Colon (tissue), 2 donors: ENCODE results near the gene TLCD5.

ENCODE experiments used
- FAIRE-seq: peaks from 2 replicates; lab custom pipeline; 2012; peaks lifted over from hg19 to GRCh38; lab: Jason Lieb, UNC
- donor health status: control.
- donor health status: control.

Gene TLCD5

GRCh38 chr11:120324932-120325810 lies at the start of gene TLCD5:
TSS of gene TLCD5 (plus strand) at chr11:120325299. CDS start at chr11:120327442, 2,143 bp downstream.
- no peak for FAIRE-seq

DNA sequence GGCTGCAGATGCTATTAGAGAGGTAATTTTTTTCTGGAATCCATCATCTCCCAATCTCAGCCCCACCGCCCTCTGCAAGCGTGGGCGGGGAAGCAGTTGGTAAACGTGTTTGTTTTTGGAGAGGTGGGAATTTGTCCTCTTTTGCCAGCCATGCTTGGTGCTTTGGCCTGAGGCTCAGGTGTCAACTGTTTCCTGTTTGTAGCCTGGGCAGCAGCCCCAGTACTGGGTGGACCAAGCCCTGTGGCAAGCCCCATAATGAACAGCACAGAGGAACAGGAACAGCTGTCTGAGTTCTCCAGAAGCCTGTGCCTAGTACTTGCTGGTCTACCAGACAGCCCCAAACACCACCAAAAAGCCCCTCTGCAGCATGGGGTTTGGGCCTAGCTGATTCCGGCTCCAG lies 45.6 kb upstream of the TLCD5 start:
- FAIRE-seq = no peak

GRCh38 chr11:120280600-120281051 lies 44.5 kb upstream of the TLCD5 start:
- FAIRE-seq = no peak

- no peak for FAIRE-seq
Observed at GRCh38 chr11:120281143-120281795, 43.8 kb upstream of the TLCD5 start.

DNA sequence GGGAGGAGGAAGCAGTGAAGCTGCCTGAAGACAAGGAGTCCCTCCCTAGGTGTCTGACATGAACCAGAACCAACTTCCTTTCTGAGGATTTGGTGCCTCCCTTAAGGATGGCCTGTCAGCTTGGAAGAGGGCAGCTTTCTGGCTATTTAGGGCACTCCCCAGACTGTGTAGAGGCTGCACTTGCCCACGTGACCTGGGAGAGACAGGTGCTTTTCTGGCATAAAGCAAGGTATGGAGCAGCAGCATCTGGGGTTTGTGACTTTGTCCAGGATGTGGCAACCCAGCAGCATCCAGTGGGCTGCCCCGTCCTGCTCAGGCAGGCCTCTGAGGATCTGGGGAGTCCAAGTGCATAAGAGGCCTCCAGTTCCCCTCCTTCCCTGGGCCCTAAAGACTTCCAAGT lies 42.0 kb upstream of the TLCD5 start:
- no peak for FAIRE-seq

DNA sequence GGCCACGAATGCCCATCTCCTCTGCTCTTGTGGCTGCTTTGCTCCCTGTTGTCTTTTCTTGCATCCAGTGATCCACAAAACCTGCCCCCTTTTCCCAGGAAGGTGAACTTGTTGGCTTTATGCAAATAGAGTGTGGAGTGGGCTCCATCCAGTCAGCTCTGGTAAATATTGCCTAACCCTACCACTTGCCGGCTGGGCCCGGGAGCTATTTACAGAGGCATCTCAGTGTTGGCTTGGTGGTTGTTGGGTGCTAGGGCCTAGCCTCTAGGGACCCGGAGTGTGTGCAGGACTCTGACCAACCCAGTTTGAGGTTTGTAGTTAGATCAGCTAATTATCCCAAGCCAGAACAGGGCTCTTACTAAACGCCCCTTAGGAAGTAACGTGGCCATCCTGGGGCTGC lies 40.8 kb upstream of the TLCD5 start:
- FAIRE-seq = no peak

GRCh38 chr11:120285256-120285655 lies 39.8 kb upstream of the TLCD5 start:
- no peak for FAIRE-seq

GRCh38 chr11:120288021-120288420 lies 37.1 kb upstream of the TLCD5 start:
- no peak for FAIRE-seq

DNA sequence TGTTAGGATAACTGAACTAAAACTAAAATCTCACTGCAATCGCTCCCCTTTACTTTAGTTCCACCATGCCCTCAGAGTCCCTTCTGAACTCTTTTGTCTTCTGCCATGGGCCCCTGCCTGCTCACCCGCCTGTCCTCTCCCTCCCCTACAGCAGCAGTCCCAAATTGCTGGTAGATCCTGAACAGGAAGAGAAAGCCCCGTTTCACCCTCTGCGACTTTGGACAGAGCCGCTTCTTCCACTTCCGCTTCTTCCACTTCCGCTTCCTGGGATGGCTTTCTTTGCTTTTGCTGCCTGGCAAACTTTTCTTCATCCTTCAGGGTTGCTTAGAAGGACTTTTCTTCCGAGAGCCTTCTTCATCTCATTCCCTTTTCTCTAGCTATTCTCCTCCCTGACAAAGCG lies 35.7 kb upstream of the TLCD5 start:
- FAIRE-seq = no peak

- no peak for FAIRE-seq
Observed at GRCh38 chr11:120290956-120291355, 34.1 kb upstream of the TLCD5 start.

- FAIRE-seq = no peak
Observed at GRCh38 chr11:120293038-120293800, 31.9 kb upstream of the TLCD5 start.

- FAIRE-seq = no peak
Observed at GRCh38 chr11:120294096-120294495, 31.0 kb upstream of the TLCD5 start.

- FAIRE-seq = no peak
Observed at GRCh38 chr11:120295099-120295498, 30.0 kb upstream of the TLCD5 start.

GRCh38 chr11:120296554-120296953 lies 28.5 kb upstream of the TLCD5 start:
- no peak for FAIRE-seq

DNA sequence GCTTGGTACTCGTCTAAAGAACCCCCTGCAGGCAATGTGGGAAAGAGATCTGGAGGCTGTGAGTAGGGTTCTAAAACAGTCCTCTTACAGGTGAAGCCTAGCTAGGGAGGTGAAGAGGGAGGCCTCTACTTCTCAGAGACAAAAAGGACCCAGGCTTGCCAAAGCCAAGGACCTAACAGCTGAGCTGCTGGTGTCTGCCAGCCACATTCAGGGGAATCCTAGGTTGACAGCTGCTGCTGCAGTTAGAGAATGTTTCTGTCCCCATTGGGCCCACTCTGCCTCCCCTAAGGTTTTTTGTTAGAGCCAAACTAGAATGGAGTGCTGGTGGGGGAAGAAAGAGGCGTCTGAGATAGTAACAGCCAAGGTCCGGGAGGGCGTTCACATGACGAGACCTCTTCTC lies 26.6 kb upstream of the TLCD5 start:
- FAIRE-seq = no peak

DNA sequence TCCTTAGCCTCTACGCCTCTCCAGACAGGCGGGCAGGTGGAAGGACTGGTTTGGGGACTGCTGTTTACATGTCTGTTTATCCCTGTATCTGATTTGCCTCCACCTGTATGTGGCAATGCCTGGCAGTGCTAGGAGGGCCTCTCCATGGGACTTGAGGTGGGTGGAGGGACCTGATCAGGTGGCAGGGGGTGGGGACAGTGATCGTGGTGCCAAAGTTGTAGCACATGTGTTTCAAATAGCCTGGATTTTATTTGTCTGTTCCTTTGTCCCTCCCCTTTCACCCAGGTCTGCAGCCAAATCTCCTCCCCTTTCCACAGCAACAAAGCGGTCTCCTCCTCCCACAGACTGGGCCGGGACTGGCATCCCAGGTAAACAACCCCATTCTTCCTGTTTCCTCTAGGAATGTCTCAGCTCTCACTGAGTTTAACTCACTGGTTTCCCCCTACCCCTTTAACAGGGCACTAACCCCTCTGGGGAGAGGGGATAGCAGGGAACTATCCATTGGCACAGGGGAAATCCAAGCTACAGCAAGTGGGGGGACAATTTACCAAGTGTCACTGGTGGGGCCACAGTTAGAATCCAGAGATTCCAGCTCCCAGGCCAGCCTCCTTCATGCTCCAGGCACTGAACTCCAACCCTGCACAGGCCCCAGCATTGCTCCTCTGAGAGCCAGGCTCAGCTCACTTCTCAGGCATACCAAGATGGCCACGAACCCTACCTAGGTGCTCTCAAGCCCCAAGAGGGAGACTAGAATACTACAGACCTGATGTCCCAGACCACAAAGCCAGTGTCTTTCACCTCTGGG lies 22.9 kb upstream of the TLCD5 start:
- no peak for FAIRE-seq

GRCh38 chr11:120303004-120303637 lies 22.0 kb upstream of the TLCD5 start:
- FAIRE-seq = no peak

- FAIRE-seq = no peak
Observed at GRCh38 chr11:120304526-120304925, 20.6 kb upstream of the TLCD5 start.

DNA sequence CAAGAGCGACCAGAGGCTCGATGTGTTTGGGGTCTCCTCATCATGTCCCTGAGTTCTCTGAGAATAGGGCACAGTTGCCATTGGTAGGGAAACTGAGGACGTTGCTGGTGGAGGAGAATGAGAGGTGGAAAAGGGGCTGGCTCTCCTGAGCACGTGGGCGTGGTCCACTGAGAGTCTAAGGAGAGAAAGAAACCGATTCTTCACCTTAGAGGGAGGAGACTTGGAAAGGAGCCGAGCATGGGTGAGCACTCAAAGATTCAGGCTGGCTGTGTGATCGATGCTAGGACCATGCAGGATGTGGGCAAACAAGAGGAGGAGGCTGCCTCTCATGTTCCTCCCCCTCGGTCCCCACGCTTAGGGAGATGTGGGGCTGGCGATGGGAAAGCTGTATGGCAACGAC lies 19.8 kb upstream of the TLCD5 start:
- FAIRE-seq = no peak

DNA sequence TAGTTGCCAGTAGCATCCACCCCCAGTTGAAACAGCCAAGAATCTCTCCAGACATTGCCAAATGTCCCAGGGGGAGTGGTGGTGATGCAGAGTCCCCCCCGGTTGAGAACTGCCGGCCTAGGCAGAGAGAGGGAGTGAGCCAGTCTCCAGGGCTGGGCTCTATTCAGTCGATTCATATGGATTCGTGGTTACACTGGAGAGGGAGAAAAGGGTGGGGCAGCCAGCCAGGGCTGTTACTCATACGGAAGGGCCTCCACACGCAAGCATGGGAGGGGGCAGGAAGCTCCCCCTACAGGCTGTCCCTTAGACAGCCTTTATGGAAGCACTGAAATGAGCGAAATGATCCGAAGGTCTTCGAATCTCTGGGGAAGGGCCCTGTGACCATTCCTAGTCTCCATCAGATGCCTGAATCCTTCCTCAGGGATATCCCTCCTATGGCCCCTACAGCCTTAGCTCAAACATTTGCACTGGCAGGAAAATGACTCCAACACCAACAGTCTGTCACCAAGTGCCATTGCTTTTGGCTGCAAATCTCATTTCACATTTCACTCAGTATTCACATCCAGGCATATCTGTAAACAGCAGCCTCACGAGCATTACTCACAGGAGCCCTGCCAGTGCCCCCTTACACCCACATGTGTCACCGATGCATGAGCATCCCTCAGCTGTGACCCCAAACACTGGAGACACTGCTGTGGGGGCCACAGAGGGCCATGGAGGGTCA lies 18.4 kb upstream of the TLCD5 start:
- FAIRE-seq = no peak

GRCh38 chr11:120307476-120307875 lies 17.6 kb upstream of the TLCD5 start:
- FAIRE-seq = no peak
